ENCODE data around the gene FAM118B. TPM values are rescaled to one million over a fixed set of nuclear protein-coding genes. Genes with fewer than 3 reads are reported as not detected.
A peak's percentile ranks its signal among the peaks of the same experiment; 100 is the strongest.
"Not testable (repeated sequence)": the region's sequence is repeated elsewhere in the genome, so short reads cannot be mapped to it uniquely, and the experiment has no call there.

FAM118B gene
- total RNA-seq, 2 experiments from 2014 or later, result 9.4 to 11.9 TPM

- Mint-ChIP-seq H3K27me3 (no peaks in the 10 kb centered on the region), H3K4me3 (no peak overlapping the region), H3K9me3 (no peaks in the 10 kb centered on the region), H3K27ac (no peak overlapping the region), H3K36me3 (ENCODE audit: low read depth) (peaks cover 27% of the 10 kb centered on the region), H3K4me1 (peaks cover 2% of the 10 kb centered on the region)
- POLR2A ChIA-PET, result no interaction called here
- no peak for DNase-seq
- CTCF ChIA-PET, result no interaction called here
These were observed 85.4 kb downstream of the FAM118B start for GRCh38 chr11:126297004-126297403.

DNA sequence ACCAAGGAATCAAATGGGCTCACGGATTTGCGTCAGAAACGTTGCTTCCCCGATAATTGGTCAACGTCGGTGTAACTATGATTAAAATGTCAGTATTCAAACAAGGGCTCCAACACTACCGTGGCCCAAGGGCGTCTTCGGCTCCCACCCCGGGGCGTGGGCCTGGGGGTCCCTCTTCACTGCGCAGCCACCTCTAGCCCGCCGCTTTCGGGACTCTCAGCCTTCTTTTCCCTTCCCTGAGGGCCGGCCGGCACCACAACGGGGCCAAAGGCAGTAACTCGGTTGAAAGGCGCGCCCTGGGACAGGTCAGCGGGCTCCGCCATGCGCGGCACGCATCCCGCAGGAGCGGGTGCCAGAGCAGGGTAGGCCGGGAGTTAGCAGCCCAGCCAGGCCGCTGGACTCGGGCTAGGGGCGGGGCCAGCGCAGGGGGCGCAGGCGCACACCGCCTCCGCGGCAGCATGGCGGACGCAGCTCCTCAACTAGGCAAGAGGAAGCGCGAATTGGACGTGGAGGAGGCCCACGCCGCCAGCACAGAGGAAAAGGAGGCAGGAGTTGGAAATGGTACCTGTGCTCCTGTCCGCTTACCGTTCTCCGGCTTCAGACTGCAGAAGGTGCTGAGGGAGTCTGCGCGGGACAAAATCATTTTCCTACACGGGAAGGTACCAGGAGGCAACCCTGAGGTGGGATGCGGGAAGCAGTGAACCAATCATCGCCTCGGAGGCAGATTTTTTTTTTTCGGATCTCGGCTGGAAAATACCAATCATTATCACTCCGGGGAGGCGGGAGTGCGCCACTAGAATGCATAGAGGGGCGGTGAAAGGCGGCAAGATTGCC lies 92.3 kb downstream of the FAM118B start, which contains the start of gene DCPS:
TSS of gene DCPS (plus strand) at position 438 of the 834 bp plus-strand sequence. CDS start at position 459, 21 bp downstream.
- CTCF ChIA-PET, result interaction anchor here (0.9 to 2.4 kb wide), 3 partner anchors 10 to 177 kb away, joined by 3 to 10 read pairs (median 8); no protein-coding TSS in a partner anchor
- no peaks in the 10 kb centered on the region for H3K27me3 Mint-ChIP-seq
- H3K4me3 Mint-ChIP-seq, result peak within 1 kb of the TSS; percentile 77
- H3K36me3 Mint-ChIP-seq (ENCODE audit: low read depth), result peaks cover 27% of the 10 kb centered on the region
- H3K27ac Mint-ChIP-seq, result peak within 1 kb of the TSS; percentile 83
- H3K9me3 Mint-ChIP-seq, result no peaks in the 10 kb centered on the region
- POLR2A ChIA-PET, result interaction anchor here (0.6 to 1.8 kb wide), 3 partner anchors 15 to 175 kb away, joined by 3 to 5 read pairs (median 3); no protein-coding TSS in a partner anchor
- H3K4me1 Mint-ChIP-seq, result peaks cover 32% of the 10 kb centered on the region
- DNase-seq, result peak; percentile 86

GRCh38 chr11:126304457-126305075 lies 93.0 kb downstream of the FAM118B start:
- no peaks in the 10 kb centered on the region for H3K9me3 Mint-ChIP-seq
- DNase-seq, result no peak

DNA sequence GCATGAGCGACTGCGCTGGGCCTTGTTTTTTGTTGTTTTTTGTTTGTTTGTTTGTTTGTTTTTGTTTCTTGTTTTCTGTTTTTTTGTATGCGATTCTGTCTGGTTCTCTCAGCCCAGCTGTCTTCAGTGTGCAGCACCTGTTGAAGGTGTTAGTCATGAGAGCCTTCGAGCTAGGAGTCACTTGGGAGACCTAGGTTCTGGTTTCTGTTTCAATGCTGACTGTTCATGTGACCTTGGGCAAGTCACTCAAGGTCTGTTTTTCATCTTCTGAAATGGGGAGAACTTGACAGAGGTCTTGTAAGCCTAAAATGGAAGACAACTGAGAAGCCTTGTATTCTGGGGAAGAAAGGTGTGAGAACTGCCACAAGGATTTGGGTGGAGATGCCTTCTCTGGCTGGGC lies 94.1 kb downstream of the FAM118B start:
- CTCF ChIA-PET, result interaction anchor here (0.6 to 2.4 kb wide), 3 partner anchors 9 to 1662 kb away, joined by 3 to 8 read pairs (median 6); no protein-coding TSS in a partner anchor
- peaks cover 36% of the 10 kb centered on the region for H3K4me1 Mint-ChIP-seq
- H3K27me3 Mint-ChIP-seq, result no peaks in the 10 kb centered on the region
- peak overlapping the region; percentile 83 for H3K27ac Mint-ChIP-seq
- no peaks in the 10 kb centered on the region for H3K9me3 Mint-ChIP-seq
- DNase-seq, result peak; percentile 45
- peaks cover 32% of the 10 kb centered on the region for H3K36me3 Mint-ChIP-seq (ENCODE audit: low read depth)
- H3K4me3 Mint-ChIP-seq, result peak overlapping the region; percentile 60
- POLR2A ChIA-PET, result no interaction called here

More at GRCh38 chr11:126304457-126305075, 93.0 kb downstream of the FAM118B start:
- peaks cover 24% of the 10 kb centered on the region for H3K36me3 Mint-ChIP-seq (ENCODE audit: low read depth)
- ChIA-PET POLR2A (interaction anchor here (1.8 kb wide), 1 partner anchor 14 kb away, joined by 5 read pairs; no protein-coding TSS in a partner anchor), CTCF (interaction anchor here (0.9 to 2.4 kb wide), 3 partner anchors 11 to 176 kb away, joined by 3 to 10 read pairs (median 8); no protein-coding TSS in a partner anchor)
- H3K4me3 Mint-ChIP-seq, result peak overlapping the region; percentile 77
- peak overlapping the region; percentile 83 for H3K27ac Mint-ChIP-seq
- H3K4me1 Mint-ChIP-seq, result peaks cover 32% of the 10 kb centered on the region
- no peaks in the 10 kb centered on the region for H3K27me3 Mint-ChIP-seq

GRCh38 chr11:126307706-126308105 lies 96.1 kb downstream of the FAM118B start:
- DNase-seq, result no peak
- Mint-ChIP-seq H3K27me3 (no peaks in the 10 kb centered on the region), H3K36me3 (ENCODE audit: low read depth) (peaks cover 34% of the 10 kb centered on the region), H3K4me3 (no peak overlapping the region), H3K27ac (no peak overlapping the region), H3K9me3 (no peaks in the 10 kb centered on the region), H3K4me1 (peaks cover 40% of the 10 kb centered on the region)
- POLR2A ChIA-PET, result no interaction called here
- CTCF ChIA-PET, result interaction anchor here (1.0 to 1.5 kb wide), 3 partner anchors 14 to 173 kb away, joined by 3 to 4 read pairs (median 3); no protein-coding TSS in a partner anchor

GRCh38 chr11:126308271-126308671 lies 96.7 kb downstream of the FAM118B start:
- H3K4me3 Mint-ChIP-seq, result no peak overlapping the region
- no peaks in the 10 kb centered on the region for H3K27me3 Mint-ChIP-seq
- peaks cover 36% of the 10 kb centered on the region for H3K4me1 Mint-ChIP-seq
- ChIA-PET CTCF (interaction anchor here (1.0 to 1.5 kb wide), 3 partner anchors 14 to 172 kb away, joined by 3 to 4 read pairs (median 3); no protein-coding TSS in a partner anchor), POLR2A (no interaction called here)
- peaks cover 38% of the 10 kb centered on the region for H3K36me3 Mint-ChIP-seq (ENCODE audit: low read depth)
- H3K9me3 Mint-ChIP-seq, result no peaks in the 10 kb centered on the region
- no peak overlapping the region for H3K27ac Mint-ChIP-seq
- DNase-seq, result no peak

DNA sequence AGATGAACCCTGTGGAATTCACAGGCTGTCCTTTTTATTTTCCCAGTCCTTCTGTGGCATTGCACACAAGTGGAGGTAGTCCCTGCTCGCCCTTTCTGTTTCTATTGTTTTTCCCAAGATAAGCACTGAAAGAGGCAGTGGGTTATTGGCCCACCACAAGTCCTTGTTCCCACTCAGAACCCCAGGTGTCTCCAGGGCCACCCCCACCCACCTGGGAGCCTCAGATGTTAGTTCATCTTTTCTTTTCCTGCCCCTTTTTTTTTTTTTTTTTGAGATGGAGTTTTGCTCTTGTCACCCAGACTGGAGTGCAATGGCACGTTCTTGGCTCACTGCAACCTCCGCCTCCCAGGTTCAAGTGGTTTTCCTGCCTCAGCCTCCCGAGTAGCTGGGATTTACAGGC lies 97.2 kb downstream of the FAM118B start:
- H3K27ac Mint-ChIP-seq, H3K4me3 Mint-ChIP-seq, H3K27me3 Mint-ChIP-seq, CTCF ChIA-PET, DNase-seq, H3K9me3 Mint-ChIP-seq, POLR2A ChIA-PET: not testable (repeated sequence)
- H3K4me1 Mint-ChIP-seq, result peaks cover 33% of the 10 kb centered on the region
- peaks cover 38% of the 10 kb centered on the region for H3K36me3 Mint-ChIP-seq (ENCODE audit: low read depth)

GRCh38 chr11:126310200-126310991 lies 98.8 kb downstream of the FAM118B start:
- Mint-ChIP-seq H3K4me1 (peaks cover 30% of the 10 kb centered on the region), H3K27ac (peak overlapping the region; percentile 5), H3K36me3 (ENCODE audit: low read depth) (peaks cover 43% of the 10 kb centered on the region), H3K9me3 (no peaks in the 10 kb centered on the region), H3K27me3 (no peaks in the 10 kb centered on the region), H3K4me3 (no peak overlapping the region)
- CTCF ChIA-PET, result interaction anchor here (0.5 to 2.6 kb wide), 16 partner anchors 9 to 174 kb away, joined by 3 to 10 read pairs (median 4); no protein-coding TSS in a partner anchor
- POLR2A ChIA-PET, result no interaction called here
- DNase-seq, result peak; percentile 64

DNA sequence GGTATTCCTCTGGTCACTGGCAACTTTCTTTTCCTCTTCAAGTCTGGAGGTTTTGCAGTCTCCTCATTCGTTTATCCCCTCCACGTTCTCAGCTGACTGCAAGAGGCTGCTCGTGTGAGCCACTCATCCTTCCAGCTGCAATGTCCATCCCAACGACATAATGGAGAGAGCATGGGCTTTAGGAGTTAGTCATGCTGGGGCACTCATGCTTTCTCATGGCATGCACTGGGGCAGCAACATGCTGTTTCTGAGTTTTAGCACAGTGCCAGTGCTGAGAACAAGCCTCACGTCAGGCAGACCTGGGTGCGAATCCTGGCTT lies 99.4 kb downstream of the FAM118B start:
- no peak overlapping the region for H3K4me3 Mint-ChIP-seq
- peaks cover 43% of the 10 kb centered on the region for H3K36me3 Mint-ChIP-seq (ENCODE audit: low read depth)
- H3K27ac Mint-ChIP-seq, result peak overlapping the region; percentile 5
- POLR2A ChIA-PET, result no interaction called here
- no peaks in the 10 kb centered on the region for H3K27me3 Mint-ChIP-seq
- CTCF ChIA-PET, result interaction anchor here (0.5 to 2.6 kb wide), 16 partner anchors 8 to 173 kb away, joined by 3 to 10 read pairs (median 4); no protein-coding TSS in a partner anchor
- H3K9me3 Mint-ChIP-seq, result no peaks in the 10 kb centered on the region
- no peak for DNase-seq
- peaks cover 24% of the 10 kb centered on the region for H3K4me1 Mint-ChIP-seq

- H3K27ac Mint-ChIP-seq, result no peak overlapping the region
- no peak overlapping the region for H3K4me3 Mint-ChIP-seq
- POLR2A ChIA-PET, result no interaction called here
- no peaks in the 10 kb centered on the region for H3K27me3 Mint-ChIP-seq
- no peak for DNase-seq
- CTCF ChIA-PET, result interaction anchor here (0.5 to 2.6 kb wide), 11 partner anchors 7 to 169 kb away, joined by 3 to 10 read pairs (median 5); no protein-coding TSS in a partner anchor
- peaks cover 24% of the 10 kb centered on the region for H3K4me1 Mint-ChIP-seq
- H3K36me3 Mint-ChIP-seq (ENCODE audit: low read depth), result peaks cover 46% of the 10 kb centered on the region
- peaks cover 4% of the 10 kb centered on the region for H3K9me3 Mint-ChIP-seq
These were observed 100.1 kb downstream of the FAM118B start for GRCh38 chr11:126311401-126312291.
